GM12878 (cell line): ENCODE data around the gene ULK4. TPM values are rescaled to one million over a fixed set of nuclear protein-coding genes. Genes with fewer than 3 reads are reported as not detected.

ENCODE experiments used
- ATAC-seq: fragments of 200-7000 bp; cut with Tn5 transposase; 3 replicates; pipeline ENCODE4 v1.9.1; 2020; ENCODE audit warnings: mild to moderate bottlenecking, moderate library complexity
- BruUV-seq: library from RNA; stranded (reverse); fragments of 400-500 nt; replicated peaks from 2 replicates; lab custom pipeline; 2021; lab: Mats Ljungman, UMichigan
- CTCF ChIA-PET: fragments of 300-600 bp; sonication (Branson Sonifier 250); formaldehyde crosslinking; extraction: SDS; loops from one replicate; lab custom pipeline; 2021; ENCODE audit warnings: inconsistent platforms; lab: Yijun Ruan, JAX
- POLR2A ChIA-PET: fragments of 350-600 bp; formaldehyde crosslinking; extraction: SDS; loops from one replicate; lab custom pipeline; 2021; ENCODE audit warnings: inconsistent platforms; lab: Charles Lee
- RAD21 ChIA-PET: fragments of 300-600 bp; sonication (Branson Sonifier 250); formaldehyde crosslinking; loops from one replicate; lab custom pipeline; 2023; ENCODE audit warnings: antibody characterized with exemption; ENCODE audit not compliant: unreplicated experiment; lab: Charles Lee
- SMC1A ChIA-PET: fragments of 300-600 bp; sonication (Branson Sonifier 250); formaldehyde crosslinking; loops from one replicate; lab custom pipeline; 2023; ENCODE audit not compliant: unreplicated experiment, uncharacterized antibody; lab: Charles Lee
- DNase-seq: peaks from one replicate; pipeline ENCODE4 v3.0.0-alpha.2; 2011; ENCODE audit warnings: low read depth, low spot score
- FAIRE-seq: peaks from 3 replicates; lab custom pipeline; 2011; peaks lifted over from hg19 to GRCh38; lab: Jason Lieb, UNC
- H2AFZ ChIP-seq: 2 replicates; pipeline ENCODE4 v1.6.0; 2011; ENCODE audit warnings: low read depth, low read length, control low read depth; ENCODE audit not compliant: control insufficient read depth
- H3K27ac ChIP-seq: 2 replicates; pipeline ENCODE4 v1.5.1; 2011; ENCODE audit warnings: control low read depth; ENCODE audit not compliant: control insufficient read depth, insufficient read depth
- H3K27me3 ChIP-seq, 2 experiments: replicated peaks in 1 of 2; 2 replicates each; pipeline versions ENCODE4 v1.6.0 to v1.6.1; 2011; ENCODE audit warnings: low read length in 1 of 2; ENCODE audit not compliant: control insufficient read depth in 2 of 2, insufficient read depth in 2 of 2
- H3K36me3 ChIP-seq, 2 experiments: 2 replicates each; pipeline ENCODE4 v1.5.1; 2011; ENCODE audit warnings: low read length in 1 of 2; ENCODE audit not compliant: control insufficient read depth in 2 of 2, insufficient read depth in 2 of 2
- H3K4me1 ChIP-seq: 2 replicates; pipeline ENCODE4 v1.6.1; 2011; ENCODE audit warnings: mild to moderate bottlenecking, low read length, moderate library complexity, mixed read lengths; ENCODE audit not compliant: control insufficient read depth, insufficient read depth
- H3K4me2 ChIP-seq: 2 replicates; pipeline ENCODE4 v1.6.0; 2011; ENCODE audit warnings: control low read depth; ENCODE audit not compliant: control insufficient read depth, insufficient read depth
- H3K4me3 ChIP-seq: fragments of 200-600 bp; sonication (generic); 2 replicates; pipeline ENCODE4 v1.5.1; 2016
- H3K79me2 ChIP-seq: 2 replicates; pipeline ENCODE4 v1.6.0; 2011; ENCODE audit warnings: low read length; ENCODE audit not compliant: control insufficient read depth, insufficient read depth
- H3K9ac ChIP-seq: 2 replicates; pipeline ENCODE4 v1.8.0; 2011; ENCODE audit warnings: low read length, control low read depth, mixed read lengths; ENCODE audit not compliant: control insufficient read depth, insufficient read depth
- H3K9me3 ChIP-seq: replicated peaks from 3 replicates; pipeline ENCODE4 v1.5.1; 2011; ENCODE audit warnings: mild to moderate bottlenecking, low read length; ENCODE audit not compliant: control insufficient read depth, insufficient read depth
- H4K20me1 ChIP-seq: 2 replicates; pipeline ENCODE4 v1.6.0; 2011; ENCODE audit not compliant: control insufficient read depth, insufficient read depth
- CBX5 ChIP-seq: sonication (generic); IDR thresholded peaks from 2 replicates; pipeline ENCODE4 v1.6.1; 2016; ENCODE audit warnings: low read depth, moderate library complexity, mild to moderate bottlenecking, inconsistent platforms
- CEBPB ChIP-seq, 2 experiments: fragments of 150-350 bp in 1 of 2; IDR thresholded peaks; 2 replicates each; pipeline ENCODE4 v1.6.1; 2012 to 2014; ENCODE audit warnings: low read depth in 2 of 2, low read length in 2 of 2, borderline replicate concordance in 1 of 2, inconsistent platforms in 1 of 2
- CREB1 ChIP-seq: IDR thresholded peaks from 2 replicates; pipeline ENCODE4 v1.6.1; 2012; ENCODE audit warnings: low read depth, mild to moderate bottlenecking, inconsistent platforms
- E2F8 ChIP-seq: fragments of 450-650 bp; IDR thresholded peaks from 2 replicates; pipeline ENCODE4 v1.6.1; 2018; ENCODE audit warnings: mild to moderate bottlenecking, low read depth, moderate library complexity; ENCODE audit not compliant: partially characterized antibody
- EGR1 ChIP-seq, 2 experiments: IDR thresholded peaks; 1 replicate in 1 of 2; 2 replicates in 1 of 2; pipeline ENCODE4 v1.6.1; 2011 to 2012; ENCODE audit warnings: low read depth in 2 of 2, low read length in 2 of 2, borderline replicate concordance in 1 of 2, mild to moderate bottlenecking in 1 of 2, moderate library complexity in 1 of 2
- IRF5 ChIP-seq: fragments of 450-650 bp; IDR thresholded peaks from 2 replicates; pipeline ENCODE4 v1.6.1; 2017; ENCODE audit warnings: borderline replicate concordance
- JUND ChIP-seq: IDR thresholded peaks from 2 replicates; pipeline ENCODE4 v1.6.1; 2012; ENCODE audit warnings: low read depth, mild to moderate bottlenecking, low read length, improper control_type of control experiment, moderate library complexity
- MEF2A ChIP-seq: IDR thresholded peaks from 2 replicates; pipeline ENCODE4 v1.6.1; 2011; ENCODE audit warnings: low read depth, mild to moderate bottlenecking, low read length, moderate library complexity; ENCODE audit not compliant: insufficient read depth
- MYB ChIP-seq: fragments of 150-350 bp; IDR thresholded peaks from 2 replicates; pipeline ENCODE4 v1.6.1; 2014; ENCODE audit warnings: mild to moderate bottlenecking, low read depth, low read length, borderline replicate concordance
- NFIC ChIP-seq: IDR thresholded peaks from 2 replicates; pipeline ENCODE4 v1.6.1; 2012; ENCODE audit warnings: low read depth, mild to moderate bottlenecking, inconsistent platforms, low read length, moderate library complexity
- NR2C2 ChIP-seq: IDR thresholded peaks from 2 replicates; pipeline ENCODE4 v1.6.1; 2011; ENCODE audit warnings: borderline replicate concordance, low read depth; ENCODE audit not compliant: control insufficient read depth, insufficient read length
- PML ChIP-seq: IDR thresholded peaks from 2 replicates; pipeline ENCODE4 v1.6.1; 2012; ENCODE audit warnings: low read length, inconsistent platforms
- POLR2AphosphoS2 ChIP-seq: IDR thresholded peaks from 2 replicates; pipeline ENCODE4 v1.6.1; 2011; ENCODE audit warnings: low read depth, mild to moderate bottlenecking, low read length, improper control_type of control experiment, moderate library complexity
- POU2F2 ChIP-seq: IDR thresholded peaks from 3 replicates; pipeline ENCODE4 v1.6.1; 2011; ENCODE audit warnings: low read depth, mild to moderate bottlenecking, low read length, borderline replicate concordance
- RAD21 ChIP-seq: IDR thresholded peaks from 2 replicates; pipeline ENCODE4 v1.6.1; 2011; ENCODE audit warnings: mild to moderate bottlenecking, low read depth, low read length, moderate library complexity; ENCODE audit not compliant: insufficient read depth
- ZBED1 ChIP-seq: IDR thresholded peaks from 2 replicates; pipeline ENCODE4 v1.6.1; 2016; ENCODE audit warnings: borderline replicate concordance
- ZBTB4 ChIP-seq: fragments of 450-650 bp; formaldehyde crosslinking; IDR thresholded peaks from 2 replicates; pipeline ENCODE4 v1.4.0; 2022; ENCODE audit warnings: mild to moderate bottlenecking, moderate library complexity
- ZNF217 ChIP-seq: fragments of 450-650 bp; IDR thresholded peaks from 2 replicates; pipeline ENCODE4 v1.6.1; 2017; ENCODE audit warnings: antibody characterized with exemption, mild to moderate bottlenecking
- WGBS: methylation state at CpG from one replicate; pipeline ENCODE4 v1.1.6; 2016; ENCODE audit warnings: low lambda C conversion rate; ENCODE audit not compliant: insufficient replicate concordance, insufficient coverage; ENCODE audit errors: missing lambda C conversion rate; 5-methylcytosine and 5-hydroxymethylcytosine counted together
- in situ Hi-C: fragments of 300-500 bp; cut with MboI; formaldehyde crosslinking; loops from 9 replicates; pipeline ENCODE4 v1.14.3; 2018; ENCODE audit warnings: mixed read lengths
- intact Hi-C: fragments of 100-400 bp; cut with micrococcal nuclease; formaldehyde crosslinking; loops from one replicate; pipeline ENCODE4 v1.14.2; 2022; ENCODE audit not compliant: unreplicated experiment
- polyA plus RNA-seq, 11 experiments: library from polyadenylated mRNA; depleted of rRNA in 4 of 11; unstranded in 6 of 11; stranded (reverse) in 5 of 11; fragments of >200 nt; fragmentation: Nextera tagmentation in 4 of 11; fragmentation: Illumina TruSeq in 1 of 11; extraction: Ambion mirVana in 4 of 11; extraction: Trizol in 1 of 11; gene quantifications; 1 replicate in 1 of 11; 2 replicates in 10 of 11; pipeline versions ENCODE4 v1.2.1 to v1.2.3, GENCODE V29; 2011 to 2016; ENCODE audit warnings: inconsistent platforms in 2 of 11, missing spikeins in 2 of 11, low read depth in 1 of 11
- total RNA-seq, 4 experiments: library from RNA; depleted of rRNA in 3 of 4; stranded (reverse); fragments of >200 nt in 3 of 4; fragmentation: Illumina TruSeq in 1 of 4; extraction: Trizol in 1 of 4; gene quantifications; 2 replicates each; pipeline versions ENCODE4 v1.2.1 to v1.2.3, GENCODE V29; 2013 to 2021

ULK4 gene
- total and polyA plus RNA-seq, 10 of the 15 experiments (the other 5 are each of a cell fraction or from before 2014, with no cell fraction given): 3.5 to 7.6 (median 6.3) TPM

- Histone ChIP-seq H3K4me3 (no peak overlapping the region), H3K9ac (no peak overlapping the region), H3K27ac (no peak overlapping the region), H3K4me1 (peaks cover 9% of the 10 kb centered on the region), H2AFZ (no peak overlapping the region), H3K27me3 (no peaks in the 10 kb centered on the region), H3K36me3 (no peaks in the 10 kb centered on the region), H4K20me1 (no peaks in the 10 kb centered on the region; the same call in 1 of the 2 replicates), H3K4me2 (no peak overlapping the region), H3K79me2 (no peaks in the 10 kb centered on the region), H3K9me3 (peaks cover 2% of the 10 kb centered on the region; the same call in 2 of the 3 replicates)
- ATAC-seq (no peak), FAIRE-seq (no peak), DNase-seq (no peak)
- 80% methylated on average over 5 of the region's 5 CpGs for WGBS
- intact Hi-C loops (no loop called here), in situ Hi-C loops (no loop called here)
- CTCF ChIA-PET: interaction anchor here (1.2 kb wide), 1 partner anchor 9 kb away, joined by 3 read pairs; no protein-coding TSS in a partner anchor
- SMC1A ChIA-PET: no interaction called here
- RAD21 ChIA-PET: no interaction called here
- no TSS peak for BruUV-seq
- POLR2A ChIA-PET: interaction anchor here (0.6 kb wide), 1 partner anchor 155 kb away, joined by 5 read pairs; no protein-coding TSS in a partner anchor
- TF ChIP-seq RAD21 (no peak), EGR1 (IDR thresholded peaks at IDR 0.05; ENCODE audit: borderline replicate concordance in 1 of 2, low read depth in 2 of 2, low read length in 2 of 2) (no peak), E2F8 (no peak), CEBPB (IDR thresholded peaks at IDR 0.05; ENCODE audit: borderline replicate concordance in 1 of 2, low read depth in 2 of 2, low read length in 2 of 2) (no peak), JUND (no peak), POLR2AphosphoS2 (no peak), MYB (no peak), ZNF217 (no peak), ZBTB4 (no peak), NFIC (no peak), MEF2A (no peak), PML (no peak), CBX5 (no peak), ZBED1 (no peak), IRF5 (no peak), POU2F2 (no peak), NR2C2 (no peak), CREB1 (no peak)
Observed at GRCh38 chr3:41578798-41579197, 383.1 kb downstream of the ULK4 start.
